Keratinocyte (primary cell): Measurements from ENCODE around the gene SAMD4B. TPM values are rescaled to one million over a fixed set of nuclear protein-coding genes. Genes with fewer than 3 reads are reported as not detected.

Experiments
- DNase-seq: peaks from one replicate; pipeline ENCODE4 v3.0.0-alpha.2; 2011; ENCODE audit warnings: low read depth, missing footprints, low spot score
- FAIRE-seq: peaks from 2 replicates; lab custom pipeline; 2011; peaks lifted over from hg19 to GRCh38; lab: Jason Lieb, UNC
- H2AFZ ChIP-seq: 2 replicates; pipeline ENCODE4 v1.6.0; 2012; ENCODE audit warnings: low read length, control low read depth, inconsistent platforms; ENCODE audit not compliant: control insufficient read depth
- H3K27ac ChIP-seq: 2 replicates; pipeline ENCODE4 v1.5.1; 2011; ENCODE audit warnings: low read length; ENCODE audit not compliant: control insufficient read depth, insufficient read depth
- H3K27me3 ChIP-seq: 3 replicates; pipeline ENCODE4 v1.6.0; 2011; ENCODE audit warnings: low read length; ENCODE audit not compliant: control insufficient read depth, insufficient read depth; ENCODE audit errors: extremely low read depth
- H3K36me3 ChIP-seq, 2 experiments: 2 replicates in 1 of 2; 3 replicates in 1 of 2; pipeline ENCODE4 v1.5.1; 2011; ENCODE audit warnings: low read length in 2 of 2, mild to moderate bottlenecking in 1 of 2; ENCODE audit not compliant: control insufficient read depth in 2 of 2, insufficient read depth in 2 of 2; ENCODE audit errors: extremely low read depth in 1 of 2
- H3K4me1 ChIP-seq: 3 replicates; pipeline ENCODE4 v1.5.1; 2011; ENCODE audit warnings: low read length; ENCODE audit not compliant: control insufficient read depth, insufficient read depth; ENCODE audit errors: extremely low read depth
- H3K4me2 ChIP-seq: 3 replicates; pipeline ENCODE4 v1.6.0; 2011; ENCODE audit warnings: low read depth, low read length; ENCODE audit not compliant: control insufficient read depth, insufficient read depth; ENCODE audit errors: extremely low read depth
- H3K4me3 ChIP-seq, 3 experiments: fragments of 200-600 bp in 1 of 3; sonication (generic) in 1 of 3; 2 replicates in 2 of 3; 3 replicates in 1 of 3; pipeline ENCODE4 v1.5.1; 2011 to 2016; ENCODE audit warnings: low read length in 3 of 3, mild to moderate bottlenecking in 3 of 3, control low read depth in 2 of 3, inconsistent platforms in 1 of 3, low read depth in 1 of 3, mixed read lengths in 1 of 3, mixed run types in 1 of 3, moderate library complexity in 1 of 3; ENCODE audit not compliant: control insufficient read depth in 2 of 3, insufficient read depth in 2 of 3; ENCODE audit errors: extremely low read depth in 1 of 3
- H3K79me2 ChIP-seq: 2 replicates; pipeline ENCODE4 v1.6.0; 2012; ENCODE audit warnings: low read length; ENCODE audit not compliant: control insufficient read depth, insufficient read depth
- H3K9ac ChIP-seq: 3 replicates; pipeline ENCODE4 v1.6.0; 2011; ENCODE audit warnings: low read length; ENCODE audit not compliant: control insufficient read depth, insufficient read depth; ENCODE audit errors: extremely low read depth
- H3K9me1 ChIP-seq: 3 replicates; pipeline ENCODE4 v1.6.0; 2011; ENCODE audit warnings: low read length; ENCODE audit not compliant: control insufficient read depth, insufficient read depth; ENCODE audit errors: extremely low read depth
- H3K9me3 ChIP-seq: 2 replicates; pipeline ENCODE4 v1.5.1; 2012; ENCODE audit warnings: low read depth, low read length; ENCODE audit not compliant: control insufficient read depth
- H4K20me1 ChIP-seq: 3 replicates; pipeline ENCODE4 v1.6.0; 2011; ENCODE audit warnings: low read length; ENCODE audit not compliant: control insufficient read depth, insufficient read depth; ENCODE audit errors: extremely low read depth
- CTCF ChIP-seq, 3 experiments: IDR thresholded peaks in 1 of 3; conservative IDR thresholded peaks in 1 of 3; optimal IDR thresholded peaks in 1 of 3; 2 replicates in 2 of 3; 3 replicates in 1 of 3; pipeline versions ENCODE3 to v1.5.1; 2011; ENCODE audit warnings: low read length in 3 of 3, mild to moderate bottlenecking in 3 of 3, moderate library complexity in 2 of 3, control low read depth in 1 of 3, inconsistent platforms in 1 of 3; ENCODE audit not compliant: insufficient read depth in 2 of 3; ENCODE audit errors: extremely low read depth in 1 of 3
- EZH2 ChIP-seq: IDR thresholded peaks from one replicate; pipeline ENCODE4 v1.6.1; 2012; ENCODE audit warnings: inconsistent platforms, mild to moderate bottlenecking, low read length, moderate library complexity
- dilution Hi-C: fragments of 300-500 bp; cut with MboI; formaldehyde crosslinking; loops from one replicate; pipeline ENCODE4 v1.7.0; 2020; ENCODE audit warnings: low sequenced_read_pairs; ENCODE audit not compliant: extremely low pct_ligation_motif_present
- polyA plus RNA-seq, 5 experiments: library from polyadenylated mRNA; depleted of rRNA in 3 of 5; stranded (reverse) in 3 of 5; stranded (forward) in 1 of 5; unstranded in 1 of 5; fragments of >200 nt; gene quantifications; 1 replicate in 1 of 5; 2 replicates in 3 of 5; 3 replicates in 1 of 5; pipeline versions ENCODE4 v1.2.1 to v1.2.3, GENCODE V29; 2011 to 2012; ENCODE audit warnings: missing spikeins in 2 of 5, low read depth in 1 of 5, low replicate concordance in 1 of 5

SAMD4B gene
- polyA plus RNA-seq, 1 donor (not counting 4 experiments of a cell fraction or from before 2014, with no cell fraction given) = 20.9 TPM

DNA sequence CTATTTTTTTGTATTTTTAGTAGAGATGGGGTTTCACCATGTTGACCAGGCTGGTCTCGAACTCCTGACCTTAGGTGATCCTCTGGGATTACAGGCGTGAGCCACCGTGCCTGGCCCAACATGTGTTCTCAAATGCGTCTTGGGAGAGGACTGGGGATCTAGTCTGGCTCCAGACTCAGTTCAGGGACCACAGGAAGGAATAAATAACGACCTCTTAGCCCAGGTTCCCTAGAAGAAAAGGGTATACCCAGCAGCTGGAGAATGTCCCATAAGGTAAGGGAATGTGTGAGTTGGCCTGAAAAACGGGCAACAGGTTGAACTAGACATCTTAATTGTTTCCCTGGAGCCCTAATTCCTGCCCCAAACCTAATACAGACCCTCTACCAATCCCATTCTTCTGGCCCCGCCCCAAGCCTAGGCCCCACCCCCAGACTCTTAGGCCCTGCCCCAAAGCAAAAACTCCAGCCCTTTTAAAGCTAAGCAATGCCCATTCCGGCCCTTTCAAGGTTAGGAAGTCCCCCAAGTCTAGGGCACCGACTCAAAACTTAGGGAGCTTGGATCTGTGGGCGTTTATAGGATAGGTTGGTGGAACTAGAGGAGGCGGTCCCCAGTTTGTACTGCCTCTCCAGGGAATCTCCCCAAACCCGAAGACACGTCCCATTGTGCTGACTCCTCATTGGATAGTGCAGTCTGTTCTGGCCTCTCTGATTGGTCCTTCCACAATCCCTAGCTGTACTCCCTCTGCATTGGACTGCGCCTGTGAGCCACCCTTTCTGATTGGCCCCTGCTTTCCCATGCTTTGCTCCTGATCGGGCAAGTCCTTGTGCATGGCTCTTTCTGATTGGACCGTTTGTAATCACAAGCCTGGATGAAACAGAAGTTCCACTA, 16.2 kb upstream of the SAMD4B start:
- Histone ChIP-seq H3K9ac (no peak overlapping the region), H3K4me2 (no peak overlapping the region), H3K4me1 (no peaks in the 10 kb centered on the region), H3K27me3 (peaks cover 9% of the 10 kb centered on the region), H3K36me3 (no peaks in the 10 kb centered on the region), H2AFZ (no peak overlapping the region), H3K9me3 (no peaks in the 10 kb centered on the region), H3K79me2 (no peaks in the 10 kb centered on the region), H3K27ac (no peak overlapping the region), H3K9me1 (no peaks in the 10 kb centered on the region), H4K20me1 (no peaks in the 10 kb centered on the region), H3K4me3 (no peak overlapping the region)
- dilution Hi-C loops = no loop called here
- FAIRE-seq (no peak), DNase-seq (no peak)
- TF ChIP-seq EZH2 (no peak), CTCF (optimal IDR thresholded peaks at IDR 0.05 in 1 of 3, IDR thresholded peaks at IDR 0.05 in 1 of 3, conservative IDR thresholded peaks at IDR 0.05 in 1 of 3; ENCODE audit: extremely low read depth in 1 of 3, insufficient read depth in 2 of 3, low read length in 3 of 3) (no peak)

DNA sequence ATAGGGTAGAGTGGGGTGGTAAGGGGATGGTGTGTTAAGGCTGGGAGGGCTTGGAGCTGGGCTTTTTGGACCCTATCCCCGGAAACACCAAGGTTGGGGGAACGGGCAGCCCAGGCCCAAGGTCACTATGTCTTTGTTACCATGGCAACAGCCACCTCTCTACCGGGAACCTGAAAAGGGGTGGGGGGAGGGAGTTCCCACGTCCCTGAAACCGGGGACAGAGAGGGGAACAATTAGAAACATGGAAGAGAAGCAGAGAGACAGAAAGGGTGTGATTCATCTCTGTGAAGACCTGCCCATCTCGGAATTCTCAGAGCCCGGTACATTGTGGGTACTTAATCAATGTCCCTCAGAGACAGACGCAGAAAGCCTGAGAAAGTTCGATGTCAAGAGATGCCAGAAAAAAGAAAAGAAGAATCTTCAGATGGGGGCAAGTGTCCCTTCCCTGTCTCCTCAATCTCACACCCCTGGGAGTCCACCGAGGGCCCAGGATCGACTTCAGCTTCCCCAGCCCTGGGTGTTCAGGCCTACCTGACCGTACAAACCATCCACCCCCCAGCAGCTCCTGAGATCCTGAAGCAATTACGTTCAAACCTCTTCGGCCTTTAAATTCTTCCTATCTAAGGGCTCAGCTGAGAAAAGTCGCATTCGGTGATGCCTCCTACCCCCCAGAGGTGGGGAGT, 14.7 kb upstream of the SAMD4B start:
- FAIRE-seq (no peak), DNase-seq (no peak)
- H3K4me2 ChIP-seq = no peak overlapping the region
- no peak for TF ChIP-seq EZH2
- TF ChIP-seq CTCF (optimal IDR thresholded peaks at IDR 0.05 in 1 of 3, IDR thresholded peaks at IDR 0.05 in 1 of 3, conservative IDR thresholded peaks at IDR 0.05 in 1 of 3; ENCODE audit: extremely low read depth in 1 of 3, insufficient read depth in 2 of 3, low read length in 3 of 3) = no peak
- no peaks in the 10 kb centered on the region for H3K9me1 ChIP-seq
- H3K9me3 ChIP-seq = no peaks in the 10 kb centered on the region
- H3K4me1 ChIP-seq = no peaks in the 10 kb centered on the region
- no peaks in the 10 kb centered on the region for H3K79me2 ChIP-seq
- H4K20me1 ChIP-seq = no peaks in the 10 kb centered on the region
- no peaks in the 10 kb centered on the region for H3K36me3 ChIP-seq
- dilution Hi-C loops = no loop called here
- no peaks in the 10 kb centered on the region for H3K27me3 ChIP-seq
- no peak overlapping the region for H2AFZ ChIP-seq
- H3K27ac ChIP-seq = no peak overlapping the region
- H3K4me3 ChIP-seq = no peak overlapping the region
- H3K9ac ChIP-seq = no peak overlapping the region
